CD8-positive, alpha-beta memory T cell (primary cell): Measurements from ENCODE around the gene DENND4C. TPM values are rescaled to one million over a fixed set of nuclear protein-coding genes. Genes with fewer than 3 reads are reported as not detected.
"Not testable (repeated sequence)": the region's sequence is repeated elsewhere in the genome, so short reads cannot be mapped to it uniquely, and the experiment has no call there.

ENCODE experiments used
- CTCF ChIA-PET: fragments of 350-600 bp; sonication (Branson Sonifier 250); formaldehyde crosslinking; loops from one replicate; lab custom pipeline; 2021; ENCODE audit warnings: antibody characterized with exemption; lab: Charles Lee
- POLR2A ChIA-PET: fragments of 350-600 bp; sonication (Branson Sonifier 250); formaldehyde crosslinking; loops from one replicate; lab custom pipeline; 2021; ENCODE audit warnings: antibody characterized with exemption; lab: Charles Lee
- DNase-seq, 5 donors: peaks; one replicate each; pipeline versions ENCODE4 v3.0.0 to v3.0.0-alpha.2; 2020 to 2022; ENCODE audit warnings: mixed read lengths in 1 of 5
- H3K27ac ChIP-seq: one replicate; pipeline ENCODE4 v1.7.0; 2013; ENCODE audit warnings: low read depth, mild to moderate bottlenecking, low read length, moderate library complexity
- H3K27me3 ChIP-seq: 2 replicates; pipeline ENCODE4 v1.7.0; 2013; ENCODE audit warnings: low read length, mild to moderate bottlenecking; ENCODE audit not compliant: insufficient read depth, poor library complexity, severe bottlenecking
- H3K36me3 ChIP-seq: 2 replicates; pipeline ENCODE4 v1.7.0; 2013; ENCODE audit warnings: mild to moderate bottlenecking, low read length, moderate library complexity; ENCODE audit not compliant: insufficient read depth
- H3K4me1 ChIP-seq: 2 replicates; pipeline ENCODE4 v1.7.0; 2013; ENCODE audit warnings: mild to moderate bottlenecking, low read length, moderate library complexity; ENCODE audit not compliant: insufficient read depth
- H3K4me3 ChIP-seq: 2 replicates; pipeline ENCODE4 v1.7.0; 2013; ENCODE audit warnings: mild to moderate bottlenecking, low read length
- H3K9me3 ChIP-seq: 2 replicates; pipeline ENCODE4 v1.7.0; 2013; ENCODE audit warnings: mild to moderate bottlenecking, low read length
- H3K27ac Mint-ChIP-seq, 8 donors: one replicate each; pipeline ENCODE4 v1.8.0; 2020 to 2021; ENCODE audit warnings: mixed read lengths in 8 of 8, mild to moderate bottlenecking in 6 of 8, inconsistent platforms in 3 of 8, moderate library complexity in 3 of 8
- H3K27me3 Mint-ChIP-seq, 2 donors: one replicate each; pipeline ENCODE4 v1.8.0; 2020 to 2021; ENCODE audit warnings: mixed read lengths in 2 of 2, mild to moderate bottlenecking in 1 of 2, moderate library complexity in 1 of 2
- H3K36me3 Mint-ChIP-seq, 3 donors: one replicate each; pipeline ENCODE4 v1.8.0; 2020 to 2021; ENCODE audit warnings: mixed read lengths in 3 of 3, inconsistent platforms in 1 of 3, mild to moderate bottlenecking in 1 of 3
- H3K4me1 Mint-ChIP-seq, 3 donors: one replicate each; pipeline ENCODE4 v1.8.0; 2020 to 2021; ENCODE audit warnings: mixed read lengths in 3 of 3, inconsistent platforms in 1 of 3, mild to moderate bottlenecking in 1 of 3
- H3K4me3 Mint-ChIP-seq, 7 donors: one replicate each; pipeline ENCODE4 v1.8.0; 2020 to 2021; ENCODE audit warnings: mixed read lengths in 7 of 7, mild to moderate bottlenecking in 6 of 7, moderate library complexity in 4 of 7, inconsistent platforms in 2 of 7
- H3K9me3 Mint-ChIP-seq, 5 donors: one replicate each; pipeline ENCODE4 v1.8.0; 2020 to 2022; ENCODE audit warnings: mixed read lengths in 5 of 5, mild to moderate bottlenecking in 3 of 5, moderate library complexity in 2 of 5, inconsistent platforms in 1 of 5
- polyA plus RNA-seq: library from polyadenylated mRNA; unstranded; fragments of 300-500 nt; fragmentation: Illumina TruSeq; gene quantifications from one replicate; pipeline ENCODE4 v1.2.3, GENCODE V29; 2021
- total RNA-seq, 2 experiments: library from RNA; stranded (reverse); gene quantifications; one replicate each; pipeline ENCODE4 v1.2.3, GENCODE V29; 2021

The DENND4C gene
- total and polyA plus RNA-seq, 3 experiments from 2014 or later: 19.8 to 46.6 (median 20.0) TPM

GRCh38 chr9:19378164-19378563 lies 147.7 kb downstream of the DENND4C start:
- H3K36me3 ChIP-seq: peaks cover 40% of the 10 kb centered on the region
- peaks cover 0 to 3% (median 0%) of the 10 kb centered on the region in 5 donors for H3K9me3 Mint-ChIP-seq
- CTCF ChIA-PET: no interaction called here
- H3K4me1 Mint-ChIP-seq: peaks cover 46 to 59% (median 49%) of the 10 kb centered on the region in 3 donors
- no peaks in the 10 kb centered on the region for H3K9me3 ChIP-seq
- no peak for DNase-seq
- H3K4me3 ChIP-seq: peak overlapping the region; percentile 97
- H3K27me3 Mint-ChIP-seq: peaks cover 0 to 1% of the 10 kb centered on the region in 2 donors
- H3K27ac Mint-ChIP-seq: peak overlapping the region; percentile 51 to 100 (median 98)
- H3K36me3 Mint-ChIP-seq: peaks cover 6 to 68% (median 34%) of the 10 kb centered on the region in 3 donors
- H3K4me1 ChIP-seq: peaks cover 30% of the 10 kb centered on the region
- peak overlapping the region; percentile 39 to 100 (median 98) for H3K4me3 Mint-ChIP-seq
- H3K27me3 ChIP-seq: no peaks in the 10 kb centered on the region
- H3K27ac ChIP-seq: peak overlapping the region; percentile 89
- POLR2A ChIA-PET: no interaction called here

- peaks cover 0 to 3% (median 0%) of the 10 kb centered on the region in 5 donors for H3K9me3 Mint-ChIP-seq
- peak overlapping the region; percentile 94 to 100 (median 98) for H3K4me3 Mint-ChIP-seq
- peaks cover 46 to 59% (median 49%) of the 10 kb centered on the region in 3 donors for H3K4me1 Mint-ChIP-seq
- peaks cover 0 to 1% of the 10 kb centered on the region in 2 donors for H3K27me3 Mint-ChIP-seq
- H3K27ac Mint-ChIP-seq: peak overlapping the region; percentile 90 to 100 (median 99)
- DNase-seq: no peak
- peak overlapping the region; percentile 89 for H3K27ac ChIP-seq
- peaks cover 40% of the 10 kb centered on the region for H3K36me3 ChIP-seq
- peaks cover 6 to 63% (median 33%) of the 10 kb centered on the region in 3 donors for H3K36me3 Mint-ChIP-seq
- H3K4me1 ChIP-seq: peaks cover 30% of the 10 kb centered on the region
- no peaks in the 10 kb centered on the region for H3K27me3 ChIP-seq
- ChIA-PET POLR2A (no interaction called here), CTCF (interaction anchor here (1.8 kb wide), 1 partner anchor 86 kb away, joined by 10 read pairs; no protein-coding TSS in a partner anchor)
- H3K4me3 ChIP-seq: peak overlapping the region; percentile 97
- no peaks in the 10 kb centered on the region for H3K9me3 ChIP-seq
Observed at GRCh38 chr9:19378647-19379046, 148.2 kb downstream of the DENND4C start.

- no peak for DNase-seq
- peaks cover 30% of the 10 kb centered on the region for H3K4me1 ChIP-seq
- H3K9me3 ChIP-seq: no peaks in the 10 kb centered on the region
- ChIA-PET CTCF (interaction anchor here (0.8 to 1.8 kb wide), 3 partner anchors 10 to 85 kb away, joined by 3 to 10 read pairs (median 3); no protein-coding TSS in a partner anchor), POLR2A (interaction anchor here (1.0 to 1.6 kb wide), 4 partner anchors 14 to 251 kb away, joined by 3 to 9 read pairs (median 6); partner anchors contain the start of gene DENND4C)
- peak overlapping the region; percentile 97 for H3K4me3 ChIP-seq
- peaks cover 46 to 56% (median 49%) of the 10 kb centered on the region in 3 donors for H3K4me1 Mint-ChIP-seq
- no peaks in the 10 kb centered on the region for H3K27me3 ChIP-seq
- peaks cover 6 to 56% (median 28%) of the 10 kb centered on the region in 3 donors for H3K36me3 Mint-ChIP-seq
- H3K27me3 Mint-ChIP-seq: peaks cover 0 to 1% of the 10 kb centered on the region in 2 donors
- peaks cover 40% of the 10 kb centered on the region for H3K36me3 ChIP-seq
- H3K27ac Mint-ChIP-seq: peak overlapping the region; percentile 90 to 100 (median 99)
- peak overlapping the region; percentile 94 to 100 (median 98) for H3K4me3 Mint-ChIP-seq
- H3K27ac ChIP-seq: peak overlapping the region; percentile 89
- H3K9me3 Mint-ChIP-seq: peaks cover 0 to 3% (median 0%) of the 10 kb centered on the region in 5 donors
Observed at GRCh38 chr9:19379283-19379682, 148.8 kb downstream of the DENND4C start.

- peak overlapping the region; percentile 89 for H3K27ac ChIP-seq
- H3K9me3 ChIP-seq: no peaks in the 10 kb centered on the region
- peaks cover 30% of the 10 kb centered on the region for H3K4me1 ChIP-seq
- ChIA-PET POLR2A (interaction anchor here (0.6 to 1.6 kb wide), 9 partner anchors 14 to 1680 kb away, joined by 3 to 9 read pairs (median 5); partner anchors contain the start of genes ACER2, DENND4C and RRAGA), CTCF (interaction anchor here (0.6 to 1.8 kb wide), 4 partner anchors 10 to 85 kb away, joined by 3 to 10 read pairs (median 3); no protein-coding TSS in a partner anchor)
- H3K4me3 ChIP-seq: peak overlapping the region; percentile 97
- H3K36me3 ChIP-seq: peaks cover 40% of the 10 kb centered on the region
- peaks cover 0 to 3% (median 0%) of the 10 kb centered on the region in 5 donors for H3K9me3 Mint-ChIP-seq
- peaks cover 46 to 56% (median 49%) of the 10 kb centered on the region in 3 donors for H3K4me1 Mint-ChIP-seq
- H3K36me3 Mint-ChIP-seq: peaks cover 6 to 53% (median 25%) of the 10 kb centered on the region in 3 donors
- H3K27me3 ChIP-seq: no peaks in the 10 kb centered on the region
- H3K4me3 Mint-ChIP-seq: peak overlapping the region; percentile 94 to 100 (median 98)
- DNase-seq: peak in 2 of 5 donors; percentile 31 to 40
- peaks cover 0 to 1% of the 10 kb centered on the region in 2 donors for H3K27me3 Mint-ChIP-seq
- H3K27ac Mint-ChIP-seq: peak overlapping the region; percentile 90 to 100 (median 99)
Observed at GRCh38 chr9:19379697-19380046, 149.2 kb downstream of the DENND4C start.

- H3K27me3 ChIP-seq: no peaks in the 10 kb centered on the region
- POLR2A ChIA-PET: interaction anchor here (1.3 to 1.5 kb wide), 2 partner anchors 28 to 253 kb away, joined by 5 to 9 read pairs; partner anchors contain the start of gene ACER2
- H3K36me3 Mint-ChIP-seq: peaks cover 6 to 44% (median 24%) of the 10 kb centered on the region in 3 donors
Observed at GRCh38 chr9:19380826-19381075, 150.3 kb downstream of the DENND4C start.

GRCh38 chr9:19381656-19382055 lies 151.2 kb downstream of the DENND4C start:
- Histone ChIP-seq H3K36me3 (peaks cover 25% of the 10 kb centered on the region), H3K27me3 (no peaks in the 10 kb centered on the region), H3K9me3 (no peaks in the 10 kb centered on the region), H3K4me3 (no peak overlapping the region), H3K4me1 (peaks cover 30% of the 10 kb centered on the region), H3K27ac (no peak overlapping the region)
- Mint-ChIP-seq H3K27me3 (peaks cover 0 to 5% of the 10 kb centered on the region in 2 donors), H3K36me3 (peaks cover 6 to 35% (median 16%) of the 10 kb centered on the region in 3 donors), H3K4me3 (peak overlapping the region in 1 of 7 donors; percentile 10), H3K4me1 (peaks cover 40 to 48% (median 46%) of the 10 kb centered on the region in 3 donors), H3K9me3 (peaks cover 0 to 3% (median 0%) of the 10 kb centered on the region in 5 donors), H3K27ac (peak overlapping the region in 1 of 8 donors; percentile 5)
- ChIA-PET CTCF (interaction anchor here (0.9 kb wide), 1 partner anchor 84 kb away, joined by 3 read pairs; no protein-coding TSS in a partner anchor), POLR2A (no interaction called here)
- no peak for DNase-seq

More at GRCh38 chr9:19380826-19381075, 150.3 kb downstream of the DENND4C start:
- Mint-ChIP-seq H3K9me3 (peaks cover 0 to 3% (median 0%) of the 10 kb centered on the region in 5 donors), H3K4me3 (peak overlapping the region; percentile 94 to 100 (median 98)), H3K27ac (peak overlapping the region; percentile 90 to 100 (median 99)), H3K4me1 (peaks cover 46 to 56% (median 49%) of the 10 kb centered on the region in 3 donors), H3K27me3 (peaks cover 0 to 1% of the 10 kb centered on the region in 2 donors)
- no peak for DNase-seq
- Histone ChIP-seq H3K4me1 (peaks cover 30% of the 10 kb centered on the region), H3K36me3 (peaks cover 33% of the 10 kb centered on the region), H3K4me3 (peak overlapping the region; percentile 97), H3K9me3 (no peaks in the 10 kb centered on the region), H3K27ac (peak overlapping the region; percentile 89)
- CTCF ChIA-PET: no interaction called here

GRCh38 chr9:19385212-19385611 lies 154.7 kb downstream of the DENND4C start:
- POLR2A ChIA-PET, H3K9me3 Mint-ChIP-seq, H3K36me3 ChIP-seq, H3K4me3 Mint-ChIP-seq, H3K9me3 ChIP-seq, H3K27ac Mint-ChIP-seq, H3K4me3 ChIP-seq, H3K27me3 ChIP-seq, H3K36me3 Mint-ChIP-seq, H3K4me1 ChIP-seq, DNase-seq, H3K27ac ChIP-seq: not testable (repeated sequence)
- Mint-ChIP-seq H3K27me3 (peaks cover 17 to 23% of the 10 kb centered on the region in 2 donors), H3K4me1 (peaks cover 12 to 16% (median 12%) of the 10 kb centered on the region in 3 donors)
- CTCF ChIA-PET: interaction anchor here (1.2 to 1.3 kb wide), 2 partner anchors 79 to 80 kb away, joined by 3 read pairs; no protein-coding TSS in a partner anchor
